ENCODE data around the gene NLRX1.

DNA sequence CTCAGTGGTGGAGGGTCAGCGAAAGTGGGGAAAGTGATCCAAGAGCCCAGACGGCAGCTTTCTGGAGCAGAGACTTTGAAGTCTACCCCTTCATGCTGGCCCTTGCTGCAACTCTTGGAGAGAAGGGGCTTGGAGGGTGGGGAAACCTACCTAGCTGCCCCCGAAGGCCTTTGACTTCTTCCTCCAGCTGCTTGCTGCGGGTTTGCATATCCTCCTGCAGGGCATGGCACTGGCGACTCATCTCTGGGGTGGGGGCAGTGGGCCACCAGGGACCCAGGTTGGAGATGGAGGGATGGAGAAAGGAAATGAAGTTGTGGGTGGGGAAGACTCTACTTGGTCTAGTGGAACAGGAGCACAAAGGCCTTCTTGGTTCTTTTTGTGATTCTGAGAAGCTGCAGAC lies 24.5 kb downstream of the NLRX1 start:
- TF ChIP-seq POLR2AphosphoS5 (IDR thresholded peaks at IDR 0.05; ENCODE audit: low read depth, low read length) (no peak), FOXP2 (optimal IDR thresholded peaks at IDR 0.05; ENCODE audit: borderline replicate concordance, extremely low read depth, extremely low read length, insufficient read depth) (no peak), SIN3A (IDR thresholded peaks at IDR 0.05; ENCODE audit: borderline replicate concordance, insufficient read depth, low read length) (no peak)
